C4-2B (cell line): ENCODE measurements around the gene BAHCC1.

Experiments used
- ZFX ChIP-seq: fragments of 450-650 bp; IDR thresholded peaks from 2 replicates; pipeline ENCODE4 v1.6.1; 2017
- TF ChIP-seq, protein P1 (sequence below): fragments of 450-650 bp; conservative IDR thresholded peaks from 2 replicates; pipeline ENCODE4 v1.5.1; 2017; ENCODE audit warnings: mild to moderate bottlenecking

DNA sequence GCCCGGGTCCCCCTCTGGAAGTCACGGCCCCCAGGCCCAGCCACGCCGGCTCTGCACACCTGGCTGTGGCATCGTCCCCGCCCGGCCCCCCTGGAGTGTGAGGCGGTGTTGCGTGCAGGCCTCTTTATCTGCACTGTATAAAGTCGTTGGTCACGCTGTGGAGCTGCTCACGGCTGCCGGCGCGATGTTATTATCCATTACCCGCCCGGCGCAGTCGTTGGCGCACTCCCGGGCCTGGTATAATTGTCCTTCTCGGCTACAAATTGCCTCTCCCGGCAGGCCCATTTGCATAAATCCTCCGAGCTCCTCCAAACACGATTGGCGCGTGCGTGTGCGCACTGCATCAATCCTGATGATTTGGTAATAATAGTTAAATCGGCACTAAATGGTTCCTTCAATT lies 57.8 kb downstream of the BAHCC1 start:
- TF ChIP-seq, protein P1, sequence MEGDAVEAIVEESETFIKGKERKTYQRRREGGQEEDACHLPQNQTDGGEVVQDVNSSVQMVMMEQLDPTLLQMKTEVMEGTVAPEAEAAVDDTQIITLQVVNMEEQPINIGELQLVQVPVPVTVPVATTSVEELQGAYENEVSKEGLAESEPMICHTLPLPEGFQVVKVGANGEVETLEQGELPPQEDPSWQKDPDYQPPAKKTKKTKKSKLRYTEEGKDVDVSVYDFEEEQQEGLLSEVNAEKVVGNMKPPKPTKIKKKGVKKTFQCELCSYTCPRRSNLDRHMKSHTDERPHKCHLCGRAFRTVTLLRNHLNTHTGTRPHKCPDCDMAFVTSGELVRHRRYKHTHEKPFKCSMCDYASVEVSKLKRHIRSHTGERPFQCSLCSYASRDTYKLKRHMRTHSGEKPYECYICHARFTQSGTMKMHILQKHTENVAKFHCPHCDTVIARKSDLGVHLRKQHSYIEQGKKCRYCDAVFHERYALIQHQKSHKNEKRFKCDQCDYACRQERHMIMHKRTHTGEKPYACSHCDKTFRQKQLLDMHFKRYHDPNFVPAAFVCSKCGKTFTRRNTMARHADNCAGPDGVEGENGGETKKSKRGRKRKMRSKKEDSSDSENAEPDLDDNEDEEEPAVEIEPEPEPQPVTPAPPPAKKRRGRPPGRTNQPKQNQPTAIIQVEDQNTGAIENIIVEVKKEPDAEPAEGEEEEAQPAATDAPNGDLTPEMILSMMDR, result no peak
- TF ChIP-seq ZFX, result no peak
